ENCODE data around the gene ANO7. TPM values are rescaled to one million over a fixed set of nuclear protein-coding genes. Genes with fewer than 3 reads are reported as not detected.

ANO7 gene
- total RNA-seq, 1 experiment from 2014 or later: 5.2 TPM

GRCh38 chr2:241254904-241255351 is 66.5 kb downstream of the ANO7 start:
- Histone ChIP-seq H3T11ph (ENCODE audit: low read length) (no peak overlapping the region), H3K27me3 (ENCODE audit: insufficient read depth, low read length) (no peaks in the 10 kb centered on the region), H4K5ac (ENCODE audit: insufficient read length, low read depth, low read length) (no peak overlapping the region), H3K4me1 (ENCODE audit: insufficient read depth, low read length) (no peaks in the 10 kb centered on the region), H3K14ac (ENCODE audit: insufficient read depth, low read length) (no peak overlapping the region), H4K20me1 (ENCODE audit: control insufficient read depth, insufficient read depth, insufficient read length) (no peaks in the 10 kb centered on the region), H3K79me1 (ENCODE audit: insufficient read depth, low read depth, low read length, poor library complexity, severe bottlenecking) (no peaks in the 10 kb centered on the region), H2AFZ (ENCODE audit: low read length) (no peak overlapping the region), H3K79me2 (ENCODE audit: insufficient read depth, low read length) (no peaks in the 10 kb centered on the region), H3K23ac (ENCODE audit: insufficient read length, low read depth, low read length) (no peak overlapping the region), H3K9ac (ENCODE audit: extremely low read depth, insufficient read length, low read length) (no peak overlapping the region), H3K9me3 (ENCODE audit: control insufficient read depth, low read depth, low read length) (no peaks in the 10 kb centered on the region), H3K56ac (ENCODE audit: insufficient read length, low read depth, low read length) (no peak overlapping the region), H2BK12ac (ENCODE audit: insufficient read length, low read depth, low read length) (no peak overlapping the region), H2AK5ac (ENCODE audit: insufficient read length, low read length) (no peak overlapping the region), H4K91ac (ENCODE audit: insufficient read length, low read depth, low read length) (no peak overlapping the region), H2BK15ac (ENCODE audit: low read depth, low read length) (no peak overlapping the region), H3K23me2 (ENCODE audit: insufficient read length, low read depth, low read length, poor library complexity, severe bottlenecking) (no peaks in the 10 kb centered on the region), H3K4ac (ENCODE audit: low read depth, low read length) (no peak overlapping the region), H4K8ac (replicated peaks; ENCODE audit: insufficient read length, low read depth, low read length) (no peak overlapping the region), H2BK20ac (ENCODE audit: low read depth, low read length, poor library complexity, severe bottlenecking) (no peak overlapping the region), H2BK120ac (ENCODE audit: low read depth, low read length, poor library complexity, severe bottlenecking) (no peak overlapping the region), H3K27ac (ENCODE audit: insufficient read length, low read depth, low read length) (no peak overlapping the region), H3K18ac (ENCODE audit: insufficient read length, low read depth, low read length) (no peak overlapping the region), H2BK5ac (ENCODE audit: insufficient read length, low read length) (no peak overlapping the region), H3K4me2 (ENCODE audit: insufficient read depth, insufficient read length, low read length) (no peak overlapping the region)
- Mint-ChIP-seq H3K4me3 (no peak overlapping the region), H3K36me3 (ENCODE audit: insufficient read depth in 1 of 3, low read depth in 3 of 3) (peaks cover 47 to 94% (median 90%) of the 10 kb centered on the region in 3 experiments), H3K27me3 (ENCODE audit: low read depth) (no peaks in the 10 kb centered on the region), H3K9me3 (no peaks in the 10 kb centered on the region), H3K27ac (0 out of 7 replicates have a peak overlapping the region, but pooled peaks of 1 of the 3 experiments have one; percentile 5), H3K4me1 (no peaks in the 10 kb centered on the region)
- no CpG with 5 or more reads among the region's 10 CpGs for WGBS (ENCODE audit: extremely low coverage, insufficient read length, low lambda C conversion rate)
- no peak for DNase-seq
- TF ChIP-seq CTCF (conservative IDR thresholded peaks at IDR 0.05): no peak
